Keratinocyte (primary cell): ENCODE measurements around the gene FAM107B.

Experiments used
- CTCF ChIP-seq, 3 experiments: IDR thresholded peaks in 1 of 3; conservative IDR thresholded peaks in 1 of 3; optimal IDR thresholded peaks in 1 of 3; 2 replicates in 2 of 3; 3 replicates in 1 of 3; pipeline versions ENCODE3 to v1.5.1; 2011; ENCODE audit warnings: low read length in 3 of 3, mild to moderate bottlenecking in 3 of 3, moderate library complexity in 2 of 3, control low read depth in 1 of 3, inconsistent platforms in 1 of 3; ENCODE audit not compliant: insufficient read depth in 2 of 3; ENCODE audit errors: extremely low read depth in 1 of 3
- EZH2 ChIP-seq: IDR thresholded peaks from one replicate; pipeline ENCODE4 v1.6.1; 2012; ENCODE audit warnings: inconsistent platforms, mild to moderate bottlenecking, low read length, moderate library complexity

- TF ChIP-seq CTCF (optimal IDR thresholded peaks at IDR 0.05 in 1 of 3, IDR thresholded peaks at IDR 0.05 in 1 of 3, conservative IDR thresholded peaks at IDR 0.05 in 1 of 3; ENCODE audit: extremely low read depth in 1 of 3, insufficient read depth in 2 of 3, low read length in 3 of 3) = no peak
- no peak for TF ChIP-seq EZH2
These were observed 161.1 kb downstream of the FAM107B start for GRCh38 chr10:14613588-14613920.
